ENCODE results near the gene FOXD4L6. TPM values are rescaled to one million over a fixed set of nuclear protein-coding genes. Genes with fewer than 3 reads are reported as not detected.
"Not testable (repeated sequence)": the region's sequence is repeated elsewhere in the genome, so short reads cannot be mapped to it uniquely, and the experiment has no call there.

FOXD4L6 gene
- total and polyA plus RNA-seq, 10 of the 15 experiments (the other 5 are each of a cell fraction or from before 2014, with no cell fraction given) = 0.04 TPM; not detected in 9

- FAIRE-seq; H3K27me3 ChIP-seq (replicated peaks in 1 of 2; ENCODE audit: control insufficient read depth in 2 of 2, insufficient read depth in 2 of 2, low read length in 1 of 2); H4K20me1 ChIP-seq (ENCODE audit: control insufficient read depth, insufficient read depth); intact Hi-C loops (cut with micrococcal nuclease; ENCODE audit: unreplicated experiment); CTCF ChIA-PET; RAD21 ChIA-PET (ENCODE audit: unreplicated experiment); in situ Hi-C loops (cut with MboI); H3K9ac ChIP-seq (ENCODE audit: control insufficient read depth, insufficient read depth, low read length); H3K4me2 ChIP-seq (ENCODE audit: control insufficient read depth, insufficient read depth); H3K4me3 ChIP-seq; H2AFZ ChIP-seq (ENCODE audit: control insufficient read depth, low read depth, low read length); H3K9me3 ChIP-seq (replicated peaks; ENCODE audit: control insufficient read depth, insufficient read depth, low read length); DNase-seq (ENCODE audit: low read depth, low spot score); SMC1A ChIA-PET (ENCODE audit: uncharacterized antibody, unreplicated experiment); POLR2A ChIA-PET; H3K4me1 ChIP-seq (ENCODE audit: control insufficient read depth, insufficient read depth, low read length); H3K79me2 ChIP-seq (ENCODE audit: control insufficient read depth, insufficient read depth, low read length); H3K36me3 ChIP-seq (ENCODE audit: control insufficient read depth in 2 of 2, insufficient read depth in 2 of 2, low read length in 1 of 2); H3K27ac ChIP-seq (ENCODE audit: control insufficient read depth, insufficient read depth); BruUV-seq (replicated peaks): not testable (repeated sequence)
- WGBS (ENCODE audit: insufficient coverage, insufficient replicate concordance, low lambda C conversion rate, missing lambda C conversion rate) = 40% methylated on average over 7 of the region's 7 CpGs
- ATAC-seq = peak; percentile 57
Measured at GRCh38 chr9:41119311-41119710, 9.2 kb downstream of the FOXD4L6 start.

DNA sequence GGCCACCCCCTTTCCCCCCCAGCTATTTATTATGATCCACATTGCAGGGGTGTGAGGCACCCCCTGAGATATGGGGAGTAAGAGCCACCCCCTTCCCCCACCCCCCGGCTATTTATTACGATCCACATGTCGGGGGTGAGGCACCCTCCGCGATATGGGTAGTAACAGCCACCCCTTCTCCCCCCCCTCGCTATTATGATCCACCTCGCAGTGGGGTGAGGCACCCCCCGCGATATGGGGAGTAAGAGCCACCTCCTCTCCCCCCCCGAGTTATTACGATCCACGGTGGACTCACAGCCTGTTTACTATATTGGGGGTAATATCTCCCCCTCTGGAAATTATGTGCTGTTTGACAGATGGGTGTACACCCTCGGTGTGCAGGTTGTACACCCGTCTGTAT, 15.1 kb downstream of the FOXD4L6 start:
- intact Hi-C loops (cut with micrococcal nuclease; ENCODE audit: unreplicated experiment); H3K27ac ChIP-seq (ENCODE audit: control insufficient read depth, insufficient read depth): not testable (repeated sequence)

DNA sequence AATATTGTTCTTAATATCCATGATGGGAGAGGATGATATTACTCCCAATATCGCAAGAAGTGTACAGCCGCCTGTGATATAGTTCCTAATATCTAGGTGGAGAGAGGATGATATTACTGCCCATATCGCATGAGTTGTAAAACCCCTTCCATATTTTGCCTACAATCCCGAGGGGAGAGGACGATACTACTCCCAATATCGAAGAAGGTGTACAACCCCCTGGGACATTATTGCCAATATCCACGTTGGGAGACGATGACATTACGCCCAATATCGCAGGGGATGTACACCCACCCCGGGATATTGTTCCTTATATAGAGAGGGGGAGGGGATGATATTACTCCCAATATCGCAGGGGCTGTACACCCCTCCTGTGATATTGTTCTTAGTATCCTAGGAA, 17.1 kb downstream of the FOXD4L6 start:
- H3K79me2 ChIP-seq (ENCODE audit: control insufficient read depth, insufficient read depth, low read length); CTCF ChIA-PET; H3K9ac ChIP-seq (ENCODE audit: control insufficient read depth, insufficient read depth, low read length); intact Hi-C loops (cut with micrococcal nuclease; ENCODE audit: unreplicated experiment); ATAC-seq; DNase-seq (ENCODE audit: low read depth, low spot score); H2AFZ ChIP-seq (ENCODE audit: control insufficient read depth, low read depth, low read length); H3K4me3 ChIP-seq; RAD21 ChIA-PET (ENCODE audit: unreplicated experiment); POLR2A ChIA-PET; H3K4me1 ChIP-seq (ENCODE audit: control insufficient read depth, insufficient read depth, low read length); SMC1A ChIA-PET (ENCODE audit: uncharacterized antibody, unreplicated experiment); H3K36me3 ChIP-seq (ENCODE audit: control insufficient read depth in 2 of 2, insufficient read depth in 2 of 2, low read length in 1 of 2); H3K27ac ChIP-seq (ENCODE audit: control insufficient read depth, insufficient read depth); FAIRE-seq; in situ Hi-C loops (cut with MboI); H3K27me3 ChIP-seq (replicated peaks in 1 of 2; ENCODE audit: control insufficient read depth in 2 of 2, insufficient read depth in 2 of 2, low read length in 1 of 2); H3K9me3 ChIP-seq (replicated peaks; ENCODE audit: control insufficient read depth, insufficient read depth, low read length); H4K20me1 ChIP-seq (ENCODE audit: control insufficient read depth, insufficient read depth); H3K4me2 ChIP-seq (ENCODE audit: control insufficient read depth, insufficient read depth); BruUV-seq (replicated peaks): not testable (repeated sequence)
- WGBS (ENCODE audit: insufficient coverage, insufficient replicate concordance, low lambda C conversion rate, missing lambda C conversion rate) = 75% methylated on average over 11 of the region's 12 CpGs

More for the DNA sequence above, 15.1 kb downstream of the FOXD4L6 start:
- H3K9me3 ChIP-seq (replicated peaks; ENCODE audit: control insufficient read depth, insufficient read depth, low read length); H3K9ac ChIP-seq (ENCODE audit: control insufficient read depth, insufficient read depth, low read length); CTCF ChIA-PET; H3K4me1 ChIP-seq (ENCODE audit: control insufficient read depth, insufficient read depth, low read length); SMC1A ChIA-PET (ENCODE audit: uncharacterized antibody, unreplicated experiment); H3K27me3 ChIP-seq (replicated peaks in 1 of 2; ENCODE audit: control insufficient read depth in 2 of 2, insufficient read depth in 2 of 2, low read length in 1 of 2); in situ Hi-C loops (cut with MboI); H4K20me1 ChIP-seq (ENCODE audit: control insufficient read depth, insufficient read depth); H2AFZ ChIP-seq (ENCODE audit: control insufficient read depth, low read depth, low read length); FAIRE-seq; DNase-seq (ENCODE audit: low read depth, low spot score); H3K36me3 ChIP-seq (ENCODE audit: control insufficient read depth in 2 of 2, insufficient read depth in 2 of 2, low read length in 1 of 2); H3K79me2 ChIP-seq (ENCODE audit: control insufficient read depth, insufficient read depth, low read length); H3K4me3 ChIP-seq; POLR2A ChIA-PET; RAD21 ChIA-PET (ENCODE audit: unreplicated experiment); H3K4me2 ChIP-seq (ENCODE audit: control insufficient read depth, insufficient read depth); BruUV-seq (replicated peaks); ATAC-seq: not testable (repeated sequence)
- WGBS (ENCODE audit: insufficient coverage, insufficient replicate concordance, low lambda C conversion rate, missing lambda C conversion rate) = 60% methylated on average over 4 of the region's 14 CpGs

- CTCF ChIA-PET; BruUV-seq (replicated peaks); FAIRE-seq; H3K4me3 ChIP-seq; RAD21 ChIA-PET (ENCODE audit: unreplicated experiment); H2AFZ ChIP-seq (ENCODE audit: control insufficient read depth, low read depth, low read length); H3K9me3 ChIP-seq (replicated peaks; ENCODE audit: control insufficient read depth, insufficient read depth, low read length); H3K4me1 ChIP-seq (ENCODE audit: control insufficient read depth, insufficient read depth, low read length); H3K4me2 ChIP-seq (ENCODE audit: control insufficient read depth, insufficient read depth); H3K79me2 ChIP-seq (ENCODE audit: control insufficient read depth, insufficient read depth, low read length); DNase-seq (ENCODE audit: low read depth, low spot score); intact Hi-C loops (cut with micrococcal nuclease; ENCODE audit: unreplicated experiment); SMC1A ChIA-PET (ENCODE audit: uncharacterized antibody, unreplicated experiment); H3K9ac ChIP-seq (ENCODE audit: control insufficient read depth, insufficient read depth, low read length); in situ Hi-C loops (cut with MboI); H4K20me1 ChIP-seq (ENCODE audit: control insufficient read depth, insufficient read depth); ATAC-seq; H3K27ac ChIP-seq (ENCODE audit: control insufficient read depth, insufficient read depth); H3K27me3 ChIP-seq (replicated peaks in 1 of 2; ENCODE audit: control insufficient read depth in 2 of 2, insufficient read depth in 2 of 2, low read length in 1 of 2); H3K36me3 ChIP-seq (ENCODE audit: control insufficient read depth in 2 of 2, insufficient read depth in 2 of 2, low read length in 1 of 2); POLR2A ChIA-PET: not testable (repeated sequence)
- 72% methylated on average over 5 of the region's 10 CpGs for WGBS (ENCODE audit: insufficient coverage, insufficient replicate concordance, low lambda C conversion rate, missing lambda C conversion rate)
Measured at GRCh38 chr9:41110913-41111312, 17.6 kb downstream of the FOXD4L6 start.
